ENCODE results near the gene KANK4. TPM values are rescaled to one million over a fixed set of nuclear protein-coding genes. Genes with fewer than 3 reads are reported as not detected.

Gene KANK4
- total and polyA plus RNA-seq, 2 of the 8 experiments (the other 6 are each of a cell fraction or from before 2014, with no cell fraction given) = 0.22 to 0.26 TPM

GRCh38 chr1:62352387-62352786 lies 33.2 kb upstream of the KANK4 start (continued):
- no peak for TF ChIP-seq CHD7 (IDR thresholded peaks at IDR 0.05; ENCODE audit: insufficient replicate concordance, low read length)
- TF ChIP-seq USF2 (IDR thresholded peaks at IDR 0.05; ENCODE audit: low read length) = no peak
- no peak for TF ChIP-seq CEBPB (IDR thresholded peaks at IDR 0.05; ENCODE audit: low read depth, low read length)
- TF ChIP-seq JUN (IDR thresholded peaks at IDR 0.05; ENCODE audit: low read depth, low read length) = no peak
- TF ChIP-seq KDM4A (IDR thresholded peaks at IDR 0.05; ENCODE audit: low read depth, low read length, severe bottlenecking) = no peak
- no peak for TF ChIP-seq HDAC2 (IDR thresholded peaks at IDR 0.05; ENCODE audit: borderline replicate concordance in 1 of 2, low read depth in 2 of 2, low read length in 2 of 2)
- no peak for TF ChIP-seq GABPA (IDR thresholded peaks at IDR 0.05; ENCODE audit: borderline replicate concordance, insufficient read depth, low read length)
- no peak for TF ChIP-seq SAP30 (IDR thresholded peaks at IDR 0.05; ENCODE audit: insufficient read depth, insufficient replicate concordance, low read length)
- no peak for TF ChIP-seq CHD1 (IDR thresholded peaks at IDR 0.05; ENCODE audit: low read depth, low read length)

Data from H1 (cell line).